Pons (tissue), 1 donor: ENCODE results near the gene CCDC110.

Experiments
- DNase-seq: peaks from one replicate; pipeline ENCODE4 v3.0.0-alpha.2; 2016; ENCODE audit warnings: low spot score

The CCDC110 gene

DNA sequence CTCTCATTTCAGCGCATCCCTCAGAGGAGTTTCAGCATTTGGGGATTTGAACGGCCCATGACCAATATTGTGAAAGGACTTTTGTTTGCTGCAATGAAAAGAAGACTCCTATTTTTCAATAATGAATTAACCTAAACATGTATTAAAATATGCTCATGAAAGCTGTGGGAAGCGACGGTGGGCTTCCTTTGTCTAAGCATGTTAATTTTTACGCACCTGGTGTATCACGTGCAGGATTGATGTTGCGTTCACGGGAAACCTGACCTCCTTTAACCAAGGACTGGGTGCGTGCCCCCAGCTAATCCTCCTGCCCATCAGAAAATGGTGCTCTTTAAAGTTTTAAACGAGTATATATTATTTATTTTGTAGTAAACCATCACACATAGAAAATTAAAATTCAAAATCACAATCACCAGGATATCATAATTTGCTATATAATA, 590 bp upstream of the CCDC110 start:
- DNase-seq = no peak

- DNase-seq = peak; percentile 69
These were observed 885 bp downstream of the CCDC110 start for GRCh38 chr4:185470501-185471195.

DNA sequence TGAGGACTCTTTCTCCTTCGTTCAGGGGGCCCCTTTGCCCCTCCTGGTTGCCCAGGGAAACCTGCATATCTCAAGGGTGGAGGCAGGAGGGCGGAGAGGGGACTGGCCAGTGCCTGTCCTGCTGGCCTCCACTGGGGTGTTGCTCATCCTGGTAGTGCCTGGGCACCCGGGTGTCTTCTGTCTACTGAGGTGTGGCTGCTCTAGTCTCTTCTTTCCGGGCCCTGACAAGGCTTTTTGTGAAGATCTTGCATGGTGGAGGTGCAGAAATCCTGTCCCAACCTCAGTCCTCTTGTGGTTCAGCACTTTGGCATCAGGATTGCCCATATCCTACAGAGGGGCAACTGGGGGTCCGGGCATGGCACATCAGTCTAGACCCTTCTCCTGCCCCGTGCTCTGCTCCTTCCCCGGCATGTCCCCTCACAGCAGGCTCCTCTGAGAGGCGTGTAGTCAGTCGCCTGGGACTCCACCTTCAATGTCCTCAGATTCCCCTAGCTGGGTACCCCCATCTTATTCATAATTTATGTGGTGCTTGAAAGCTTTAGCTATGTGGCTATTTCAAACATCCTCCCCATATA, 1.9 kb downstream of the CCDC110 start:
- no peak for DNase-seq

DNA sequence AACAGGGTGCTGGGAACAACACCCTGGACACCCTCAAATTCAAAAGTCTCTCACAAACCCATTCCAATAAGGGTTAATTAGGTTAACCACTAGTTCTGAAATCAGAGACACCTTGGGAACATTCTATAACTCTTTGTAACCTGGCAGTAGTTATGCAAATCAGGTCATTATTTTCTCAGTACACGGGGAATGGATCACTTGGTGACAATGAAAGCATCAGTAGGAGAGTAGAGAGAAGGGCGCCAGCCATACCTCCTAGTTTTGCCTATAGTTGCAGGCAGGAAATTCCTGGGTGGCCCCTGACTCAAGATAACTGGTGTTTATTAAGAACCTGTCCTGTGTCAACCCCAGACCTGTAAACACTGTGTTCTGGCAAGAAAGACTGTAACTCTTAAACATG, 2.5 kb downstream of the CCDC110 start:
- DNase-seq = no peak

- DNase-seq = no peak
These were observed 3.5 kb downstream of the CCDC110 start for GRCh38 chr4:185467991-185468390.

- DNase-seq = no peak
These were observed 4.4 kb downstream of the CCDC110 start for GRCh38 chr4:185467101-185467500.

- no peak for DNase-seq
These were observed 5.8 kb downstream of the CCDC110 start for GRCh38 chr4:185465707-185466106.

- no peak for DNase-seq
These were observed 6.6 kb downstream of the CCDC110 start for GRCh38 chr4:185464887-185465286.

GRCh38 chr4:185464183-185464582, 7.3 kb downstream of the CCDC110 start:
- no peak for DNase-seq

DNA sequence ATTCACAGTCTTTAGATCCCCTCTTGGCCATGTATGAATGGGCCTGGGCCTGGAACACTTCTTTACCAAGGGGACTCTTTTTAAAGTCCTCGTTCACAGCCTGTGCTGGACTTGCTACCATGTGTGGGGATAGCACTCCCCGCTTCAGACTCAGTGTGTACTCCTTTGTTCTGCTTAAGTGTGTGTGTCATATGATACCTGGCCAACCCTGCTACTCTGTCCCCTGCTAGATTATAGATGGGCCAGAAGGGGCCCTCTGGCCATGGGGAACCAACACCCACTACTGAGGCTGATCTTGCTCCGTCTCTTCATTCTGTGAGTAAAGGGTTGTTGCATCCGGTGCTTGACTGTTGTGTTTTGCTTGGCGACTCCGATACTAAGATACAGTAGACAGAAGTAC, 8.0 kb downstream of the CCDC110 start:
- no peak for DNase-seq

DNA sequence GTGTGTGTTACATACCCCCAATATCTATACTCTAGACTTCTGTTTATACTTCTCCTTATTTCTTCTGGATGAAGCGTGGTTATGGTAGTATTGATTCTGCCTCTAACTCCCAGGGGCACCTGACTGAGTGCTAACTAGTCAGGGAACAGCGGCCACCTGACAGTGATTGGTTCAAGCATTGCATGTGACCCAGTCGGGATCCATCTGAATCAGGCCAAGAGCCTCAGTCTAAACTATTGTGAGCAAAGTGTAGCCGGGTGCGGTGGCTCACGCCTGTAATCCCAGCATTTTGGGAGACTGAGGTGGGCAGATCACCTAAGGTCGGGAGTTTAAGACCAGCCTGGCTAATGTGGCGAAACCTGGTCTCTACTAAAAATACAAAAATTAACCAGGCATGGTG, 10.0 kb downstream of the CCDC110 start:
- no peak for DNase-seq

DNA sequence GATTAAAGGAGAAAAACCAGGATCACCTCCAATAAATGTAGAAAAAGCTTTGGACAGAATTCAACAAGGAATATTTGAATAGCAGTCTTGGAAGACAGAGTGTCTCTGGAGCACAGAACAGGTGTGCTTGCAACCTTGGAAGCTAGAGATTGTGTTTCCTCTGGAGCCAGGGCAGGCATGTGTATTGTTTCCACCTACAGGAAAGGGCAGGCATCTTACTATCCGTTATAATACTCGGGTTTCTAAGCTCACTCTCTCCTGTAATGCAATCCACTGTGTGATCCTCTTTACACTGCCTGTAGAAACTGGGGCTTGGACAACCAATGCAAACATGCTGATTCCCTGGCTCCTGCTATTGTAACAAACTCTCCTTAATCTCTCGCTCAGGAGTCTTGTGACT, 14.4 kb downstream of the CCDC110 start:
- no peak for DNase-seq

DNA sequence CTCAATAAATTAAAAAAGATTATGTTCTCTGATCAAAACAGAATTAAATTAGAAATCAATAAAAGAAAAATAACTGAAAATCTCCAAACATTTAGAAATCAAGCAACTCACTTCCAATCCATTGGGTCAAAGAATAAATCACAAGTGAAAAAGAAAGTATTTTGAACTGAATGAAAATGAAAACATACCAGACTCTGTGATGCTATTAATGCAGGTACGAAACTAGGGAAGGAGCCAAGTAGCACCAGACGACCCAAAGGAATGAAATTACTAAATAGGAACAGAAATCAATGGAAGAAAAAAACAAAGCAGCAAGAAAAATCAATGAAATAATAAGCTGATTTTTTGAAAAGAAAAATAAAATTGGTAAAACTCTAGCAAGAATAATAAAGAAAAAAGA, 15.4 kb downstream of the CCDC110 start:
- no peak for DNase-seq

- no peak for DNase-seq
These were observed 26.3 kb downstream of the CCDC110 start for GRCh38 chr4:185445209-185445608.

GRCh38 chr4:185441479-185441878, 30.1 kb downstream of the CCDC110 start:
- no peak for DNase-seq

DNA sequence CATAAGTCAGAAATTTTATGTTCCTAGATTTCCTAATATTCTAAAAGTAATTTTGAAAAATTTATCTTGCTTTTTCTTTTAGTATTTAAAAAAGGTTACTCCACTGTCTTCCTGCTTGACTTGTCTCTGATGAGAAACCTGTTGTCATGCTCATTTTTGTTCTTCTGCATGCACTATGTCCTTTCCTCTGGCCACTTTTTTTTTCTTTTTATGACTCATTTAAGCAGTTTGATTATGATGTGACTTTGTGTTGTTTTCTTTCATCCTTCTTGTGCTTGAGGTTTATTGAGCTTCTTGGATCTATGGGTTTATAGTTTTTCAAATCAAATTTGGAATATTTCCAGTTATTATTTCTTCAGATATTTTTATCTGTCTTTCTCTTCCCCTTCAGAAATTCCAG, 33.7 kb downstream of the CCDC110 start:
- DNase-seq = no peak

GRCh38 chr4:185435466-185435865, 36.1 kb downstream of the CCDC110 start:
- DNase-seq = no peak

DNA sequence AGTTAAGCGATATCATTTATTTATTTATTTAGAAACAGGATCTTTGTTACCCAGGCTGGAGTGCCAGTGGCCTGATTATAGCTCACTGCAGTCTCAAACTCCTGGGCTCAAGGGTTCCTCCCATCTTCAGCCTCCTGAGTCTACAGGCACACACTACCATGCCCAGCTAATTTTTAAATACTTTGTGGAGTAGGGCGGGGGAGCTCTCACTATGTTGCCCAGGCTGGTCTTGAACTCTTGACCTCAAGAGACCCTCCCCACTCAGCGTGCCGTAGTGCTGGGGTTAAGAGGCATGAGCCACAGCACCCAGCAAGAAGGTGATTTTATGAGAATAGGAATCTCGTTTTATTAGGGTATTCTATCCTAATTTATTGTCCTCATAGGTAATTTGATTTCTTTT, 41.9 kb downstream of the CCDC110 start:
- no peak for DNase-seq

GRCh38 chr4:185426960-185427688, 44.4 kb downstream of the CCDC110 start:
- no peak for DNase-seq

DNA sequence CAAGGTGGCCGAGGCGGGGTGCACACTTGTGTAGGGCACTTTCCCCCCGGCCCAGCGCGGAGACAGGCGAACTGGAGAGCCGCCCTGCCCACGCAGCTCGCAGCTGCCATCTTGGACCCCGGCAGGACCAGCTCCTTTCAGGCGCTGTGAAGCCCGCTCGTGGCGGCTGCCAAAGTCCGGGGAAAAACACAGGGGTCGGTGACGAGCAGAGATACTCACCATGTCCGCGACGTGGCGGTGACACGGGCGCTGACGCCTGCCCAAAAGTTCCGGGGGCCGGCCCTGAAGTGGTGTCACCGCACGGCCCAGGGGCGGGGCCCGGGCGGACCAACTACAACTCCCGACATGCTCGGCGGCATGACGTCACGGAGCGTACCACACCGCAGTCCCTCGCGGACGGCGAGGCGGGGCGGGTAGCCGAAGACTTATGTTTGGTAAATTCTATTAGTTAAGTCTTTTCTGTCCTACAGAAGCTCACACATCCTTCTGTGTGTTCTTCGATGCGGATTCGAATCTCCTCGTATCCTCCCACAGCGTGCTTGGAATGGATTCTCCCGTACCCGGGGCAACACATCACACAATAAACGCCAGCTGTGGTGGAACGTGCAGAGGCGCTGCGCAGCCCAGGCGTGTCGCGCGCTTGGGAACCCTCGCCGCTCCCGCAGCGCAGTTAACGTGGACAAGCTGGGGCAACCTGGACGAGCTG, 45.7 kb downstream of the CCDC110 start, which contains the start of gene UFSP2:
UFSP2 (minus strand) TSS at position 318 of the 706 bp plus-strand sequence; CDS start at position 222, 96 bp downstream.
- peak; percentile 87 for DNase-seq

- peak; percentile 53 for DNase-seq
These were observed 46.5 kb downstream of the CCDC110 start for GRCh38 chr4:185424905-185425646.
